ENCODE results near the gene CGB7. TPM values are rescaled to one million over a fixed set of nuclear protein-coding genes. Genes with fewer than 3 reads are reported as not detected.
A peak's percentile ranks its signal among the peaks of the same experiment; 100 is the strongest.
"Not testable (repeated sequence)": the region's sequence is repeated elsewhere in the genome, so short reads cannot be mapped to it uniquely, and the experiment has no call there.

The CGB7 gene
- total RNA-seq, 2 donors from 2014 or later: 2.0 to 2.1 TPM

DNA sequence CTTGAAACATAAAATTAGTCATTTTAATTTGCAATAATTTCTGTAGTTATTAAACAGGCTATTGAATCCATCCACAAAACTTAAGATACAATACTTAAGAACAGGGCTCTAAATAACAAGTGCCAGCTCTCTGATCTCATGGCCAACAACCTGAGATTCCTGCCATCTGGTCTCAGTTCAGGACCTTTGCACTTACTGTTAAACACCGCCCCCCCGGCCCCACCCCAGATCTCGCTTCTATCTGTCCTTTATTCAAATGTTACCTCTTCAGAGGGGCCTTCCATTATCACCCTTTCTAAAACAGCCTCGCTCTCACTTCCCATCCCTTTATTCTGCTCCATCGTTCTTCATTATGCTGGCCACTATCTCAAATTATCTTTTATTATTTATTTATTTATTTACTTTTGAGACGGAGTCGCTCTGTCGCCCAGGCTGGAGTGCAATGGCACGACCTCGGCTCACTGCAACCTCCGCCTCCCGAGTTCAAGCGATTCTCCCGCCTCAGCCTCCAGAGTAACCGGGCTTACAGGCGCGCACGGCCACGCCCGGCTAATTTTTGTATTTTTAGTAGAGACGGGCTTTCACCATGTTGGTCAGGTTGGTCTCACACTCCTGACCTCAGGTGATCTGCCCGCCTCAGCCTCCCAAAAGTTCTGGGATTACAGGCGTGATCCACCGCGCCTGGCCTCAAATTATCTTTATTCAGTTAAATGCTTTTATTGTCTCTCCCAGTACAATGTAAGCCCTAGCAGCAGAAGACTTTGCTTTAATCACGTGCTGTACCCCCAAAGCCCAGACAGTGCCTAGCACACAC lies 26.9 kb upstream of the CGB7 start:
- H3K4me3 ChIP-seq: peak overlapping the region; percentile 85 to 95
- peak overlapping the region; percentile 86 for H3K27ac ChIP-seq
- TF ChIP-seq POLR2A (IDR thresholded peaks at IDR 0.05) (no peak), POLR2AphosphoS5 (IDR thresholded peaks at IDR 0.05) (no peak)
- TF ChIP-seq, protein P1, sequence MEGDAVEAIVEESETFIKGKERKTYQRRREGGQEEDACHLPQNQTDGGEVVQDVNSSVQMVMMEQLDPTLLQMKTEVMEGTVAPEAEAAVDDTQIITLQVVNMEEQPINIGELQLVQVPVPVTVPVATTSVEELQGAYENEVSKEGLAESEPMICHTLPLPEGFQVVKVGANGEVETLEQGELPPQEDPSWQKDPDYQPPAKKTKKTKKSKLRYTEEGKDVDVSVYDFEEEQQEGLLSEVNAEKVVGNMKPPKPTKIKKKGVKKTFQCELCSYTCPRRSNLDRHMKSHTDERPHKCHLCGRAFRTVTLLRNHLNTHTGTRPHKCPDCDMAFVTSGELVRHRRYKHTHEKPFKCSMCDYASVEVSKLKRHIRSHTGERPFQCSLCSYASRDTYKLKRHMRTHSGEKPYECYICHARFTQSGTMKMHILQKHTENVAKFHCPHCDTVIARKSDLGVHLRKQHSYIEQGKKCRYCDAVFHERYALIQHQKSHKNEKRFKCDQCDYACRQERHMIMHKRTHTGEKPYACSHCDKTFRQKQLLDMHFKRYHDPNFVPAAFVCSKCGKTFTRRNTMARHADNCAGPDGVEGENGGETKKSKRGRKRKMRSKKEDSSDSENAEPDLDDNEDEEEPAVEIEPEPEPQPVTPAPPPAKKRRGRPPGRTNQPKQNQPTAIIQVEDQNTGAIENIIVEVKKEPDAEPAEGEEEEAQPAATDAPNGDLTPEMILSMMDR (IDR thresholded peaks at IDR 0.05): no peak
- intact Hi-C loops (cut with DNase I): no loop called here
- H3K9me3 ChIP-seq: no peaks in the 10 kb centered on the region
- no peaks in the 10 kb centered on the region for H3K27me3 ChIP-seq (replicated peaks; ENCODE audit: insufficient read depth)
- 62% methylated on average over 26 of the region's 26 CpGs for WGBS
- peaks cover 11% of the 10 kb centered on the region for H3K4me1 ChIP-seq (replicated peaks)
- no peak for DNase-seq (ENCODE audit: low spot score)
- no peaks in the 10 kb centered on the region for H3K36me3 ChIP-seq

DNA sequence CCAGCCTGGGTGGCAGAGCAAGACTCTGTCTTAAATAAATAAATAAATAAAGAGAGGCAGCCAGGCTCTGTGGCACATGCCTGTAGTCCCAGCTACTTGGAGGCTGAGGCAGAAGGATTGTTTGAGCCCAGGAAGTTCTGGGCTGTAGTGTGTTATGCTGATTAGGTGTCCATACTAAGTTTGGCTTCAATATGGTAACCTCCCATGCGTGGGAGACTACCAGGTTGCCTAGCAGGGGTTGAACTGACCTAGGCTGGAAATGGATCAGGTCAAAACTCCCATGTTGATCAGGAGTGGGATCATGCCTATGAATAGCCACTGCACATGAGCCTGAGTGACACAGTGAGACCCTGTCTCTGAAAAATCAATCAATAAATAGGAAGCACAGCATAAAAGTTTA lies 23.7 kb upstream of the CGB7 start:
- H3K9me3 ChIP-seq: no peaks in the 10 kb centered on the region
- H3K4me3 ChIP-seq: no peak overlapping the region
- H3K27ac ChIP-seq: no peak overlapping the region
- TF ChIP-seq POLR2A (IDR thresholded peaks at IDR 0.05) (no peak), POLR2AphosphoS5 (IDR thresholded peaks at IDR 0.05) (no peak)
- TF ChIP-seq, protein P1 (IDR thresholded peaks at IDR 0.05): no peak
- 92% methylated on average over 1 of the region's 1 CpG for WGBS
- intact Hi-C loops (cut with DNase I): no loop called here
- no peak for DNase-seq (ENCODE audit: low spot score)
- H3K27me3 ChIP-seq (replicated peaks; ENCODE audit: insufficient read depth): no peaks in the 10 kb centered on the region
- H3K36me3 ChIP-seq: no peaks in the 10 kb centered on the region
- H3K4me1 ChIP-seq (replicated peaks): peaks cover under 1% of the 10 kb centered on the region

DNA sequence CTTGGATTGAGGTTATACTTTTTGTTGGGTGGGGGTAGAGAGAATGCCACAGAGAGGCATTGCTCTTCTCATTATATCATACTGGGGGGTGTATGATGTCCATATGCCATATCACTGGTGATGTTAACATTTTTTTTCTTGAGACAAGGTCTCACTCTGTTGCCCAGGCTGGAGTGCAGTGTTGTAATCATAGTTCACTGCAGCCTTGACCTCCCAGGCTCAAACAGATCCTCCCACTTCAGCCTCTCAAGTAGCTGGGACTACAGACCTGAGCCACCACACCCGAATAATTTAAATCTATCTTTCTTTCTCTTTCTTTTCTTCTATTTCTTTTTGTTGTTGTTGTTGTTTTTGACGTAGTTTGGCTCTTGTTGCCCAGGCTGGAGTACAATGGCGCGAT lies 22.8 kb upstream of the CGB7 start:
- TF ChIP-seq POLR2AphosphoS5 (IDR thresholded peaks at IDR 0.05) (no peak), POLR2A (IDR thresholded peaks at IDR 0.05) (no peak)
- TF ChIP-seq, protein P1 (IDR thresholded peaks at IDR 0.05): no peak
- no peaks in the 10 kb centered on the region for H3K36me3 ChIP-seq
- H3K9me3 ChIP-seq: no peaks in the 10 kb centered on the region
- no peaks in the 10 kb centered on the region for H3K27me3 ChIP-seq (replicated peaks; ENCODE audit: insufficient read depth)
- no peak for DNase-seq (ENCODE audit: low spot score)
- H3K4me3 ChIP-seq: no peak overlapping the region
- no peak overlapping the region for H3K27ac ChIP-seq
- no peaks in the 10 kb centered on the region for H3K4me1 ChIP-seq (replicated peaks)
- 78% methylated on average over 4 of the region's 4 CpGs for WGBS
- intact Hi-C loops (cut with DNase I): no loop called here

DNA sequence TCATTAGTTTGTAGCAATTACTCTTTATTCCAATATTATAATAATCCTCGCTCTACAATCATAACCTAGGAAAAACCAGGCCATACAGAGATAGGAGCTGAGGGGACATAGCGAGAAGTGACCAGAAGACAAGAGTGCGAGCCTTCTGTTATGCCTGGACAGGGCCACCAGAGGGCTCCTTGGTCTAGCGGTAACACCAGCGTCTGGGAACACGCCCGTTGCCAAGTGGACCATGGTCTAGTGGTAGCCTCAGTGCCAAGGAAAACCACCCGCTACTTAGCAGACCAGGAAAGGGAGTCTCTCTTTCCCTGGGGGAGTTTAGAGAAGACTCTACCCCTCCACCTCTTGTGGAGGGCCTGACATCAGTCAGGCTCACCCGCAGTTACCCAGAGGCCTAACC lies 17.3 kb upstream of the CGB7 start:
- H3K36me3 ChIP-seq; H3K4me3 ChIP-seq; H3K27me3 ChIP-seq (replicated peaks; ENCODE audit: insufficient read depth); H3K27ac ChIP-seq; H3K4me1 ChIP-seq (replicated peaks); intact Hi-C loops (cut with DNase I); H3K9me3 ChIP-seq: not testable (repeated sequence)
- WGBS: 17% methylated on average over 9 of the region's 9 CpGs
- peak; percentile 62 for DNase-seq (ENCODE audit: low spot score)
- TF ChIP-seq, protein P1 (IDR thresholded peaks at IDR 0.05): peak; percentile 21 to 84 (median 64)

Data from prostate gland (tissue), 2 donors.